Measurements from ENCODE around the gene PRKCH.

PRKCH gene

DNA sequence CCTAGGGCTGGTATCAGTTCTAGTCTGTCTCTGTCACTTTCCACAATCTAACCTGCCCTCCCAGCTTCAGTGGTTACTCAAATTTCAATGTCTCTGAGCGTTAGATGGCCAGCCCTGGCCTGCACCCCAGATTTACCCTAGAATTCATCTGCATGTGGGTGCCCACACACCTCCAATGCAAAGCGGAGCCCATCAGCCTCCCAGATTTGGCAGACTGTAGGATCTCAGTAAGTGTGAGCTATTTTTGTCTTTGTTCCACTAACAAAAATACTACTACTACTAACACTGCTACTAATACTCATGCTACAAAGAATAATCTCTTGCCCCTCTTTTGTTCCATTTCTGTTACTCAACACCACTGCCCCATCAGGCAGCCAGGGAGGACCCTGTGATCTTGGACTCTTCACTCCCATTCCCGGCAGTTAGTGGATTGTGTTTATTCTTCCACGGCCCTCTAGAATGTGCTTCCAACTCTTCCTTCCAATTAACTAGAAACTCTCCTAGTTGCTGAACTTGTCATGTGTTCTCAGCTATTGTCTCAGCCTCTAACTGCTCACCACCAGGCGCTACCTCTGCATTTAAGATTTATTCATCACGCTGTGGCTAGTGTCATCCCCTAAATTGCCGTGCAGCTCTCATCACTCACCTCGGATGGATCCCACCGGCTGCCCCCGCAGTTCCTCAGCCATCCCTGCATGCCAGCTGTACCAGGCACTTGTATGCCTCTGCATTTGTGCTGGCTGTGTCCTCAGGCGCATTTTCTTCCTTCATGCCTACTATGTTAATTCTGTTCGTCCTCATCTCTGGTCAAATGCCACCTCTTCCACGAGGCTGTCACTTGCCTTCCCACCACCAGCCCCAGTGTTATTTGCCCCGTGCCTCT, 223.3 kb downstream of the PRKCH start:
- no peak for DNase-seq (ENCODE audit: low read depth, low spot score)

- DNase-seq (ENCODE audit: low read depth, low spot score), result no peak
Observed at GRCh38 chr14:61545726-61546455, 224.5 kb downstream of the PRKCH start.

DNA sequence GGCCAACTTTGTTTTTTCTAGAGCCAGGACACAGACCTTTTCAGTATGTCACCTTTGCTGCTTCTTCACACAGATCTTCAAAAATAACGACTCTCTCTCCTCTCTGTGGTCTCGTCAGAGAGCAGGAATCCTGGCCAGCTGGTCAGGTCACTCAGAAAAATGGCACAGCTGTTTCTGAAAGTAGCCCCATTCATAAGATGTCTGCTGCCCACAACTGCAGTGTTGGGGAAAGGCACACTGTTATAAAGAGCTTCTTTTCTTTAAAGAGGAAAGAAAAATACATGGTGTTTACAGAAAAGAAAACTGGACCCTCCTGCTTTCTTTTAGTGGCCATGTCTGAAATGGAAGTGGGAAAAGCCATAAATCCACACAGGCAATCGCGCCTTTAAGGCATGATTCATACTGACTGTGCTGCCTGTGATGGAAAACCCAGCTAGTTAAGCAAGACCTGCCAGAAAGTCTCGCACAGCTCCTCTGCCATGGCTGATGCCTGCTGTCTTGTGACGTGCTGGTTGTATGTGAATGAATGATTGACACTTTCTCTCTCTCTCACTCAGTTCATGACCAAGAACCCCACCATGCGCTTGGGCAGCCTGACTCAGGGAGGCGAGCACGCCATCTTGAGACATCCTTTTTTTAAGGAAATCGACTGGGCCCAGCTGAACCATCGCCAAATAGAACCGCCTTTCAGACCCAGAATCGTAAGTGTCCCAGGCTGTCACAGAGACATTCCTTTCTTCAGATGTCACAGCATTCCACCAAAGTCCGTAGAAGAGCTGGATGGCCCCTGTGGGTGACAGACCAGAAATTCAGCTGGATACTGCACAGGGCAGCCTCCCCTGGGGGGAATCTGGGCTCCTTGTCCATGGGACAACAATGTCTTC, 226.0 kb downstream of the PRKCH start:
- no peak for DNase-seq (ENCODE audit: low read depth, low spot score)

- no peak for DNase-seq (ENCODE audit: low read depth, low spot score)
Observed at GRCh38 chr14:61549425-61549824, 228.0 kb downstream of the PRKCH start.

DNA sequence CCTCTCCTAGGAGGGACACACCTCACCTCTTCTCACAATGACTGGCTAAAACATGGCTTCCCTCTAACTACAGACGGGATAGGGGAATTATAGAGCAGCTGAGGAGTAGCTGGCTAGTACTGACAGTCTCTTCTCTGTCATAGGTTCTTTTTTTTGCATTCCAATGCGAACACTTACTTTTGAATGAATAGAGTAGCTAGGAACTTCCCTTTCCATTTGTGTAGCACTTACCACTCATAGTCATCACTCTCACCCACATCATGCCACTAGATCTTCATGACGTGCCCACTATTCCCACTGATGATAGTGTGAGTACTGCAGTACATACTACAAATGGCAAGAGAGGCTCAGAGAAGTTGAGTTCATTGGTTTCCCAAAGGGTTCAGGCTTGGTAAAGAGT, 230.0 kb downstream of the PRKCH start:
- no peak for DNase-seq (ENCODE audit: low read depth, low spot score)

DNA sequence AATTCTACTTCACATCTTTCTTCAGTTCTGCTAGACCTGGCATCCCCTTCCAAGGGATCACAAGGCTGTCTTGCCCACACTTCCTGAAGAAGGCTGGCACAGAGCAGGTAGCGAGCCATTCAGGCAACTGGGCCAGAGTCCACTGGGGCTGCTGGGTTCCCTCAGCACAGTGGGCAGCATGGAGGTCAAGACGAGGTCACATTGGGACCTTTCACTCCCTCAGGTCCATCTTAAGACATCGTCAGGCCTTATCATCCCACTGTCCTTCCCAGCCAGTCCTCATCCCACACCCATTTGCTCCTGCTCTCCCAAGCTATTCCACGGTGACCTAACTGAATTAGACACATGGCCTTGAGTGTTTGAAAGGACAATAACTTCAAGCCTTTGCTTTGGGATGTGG, 230.9 kb downstream of the PRKCH start:
- no peak for DNase-seq (ENCODE audit: low read depth, low spot score)

DNA sequence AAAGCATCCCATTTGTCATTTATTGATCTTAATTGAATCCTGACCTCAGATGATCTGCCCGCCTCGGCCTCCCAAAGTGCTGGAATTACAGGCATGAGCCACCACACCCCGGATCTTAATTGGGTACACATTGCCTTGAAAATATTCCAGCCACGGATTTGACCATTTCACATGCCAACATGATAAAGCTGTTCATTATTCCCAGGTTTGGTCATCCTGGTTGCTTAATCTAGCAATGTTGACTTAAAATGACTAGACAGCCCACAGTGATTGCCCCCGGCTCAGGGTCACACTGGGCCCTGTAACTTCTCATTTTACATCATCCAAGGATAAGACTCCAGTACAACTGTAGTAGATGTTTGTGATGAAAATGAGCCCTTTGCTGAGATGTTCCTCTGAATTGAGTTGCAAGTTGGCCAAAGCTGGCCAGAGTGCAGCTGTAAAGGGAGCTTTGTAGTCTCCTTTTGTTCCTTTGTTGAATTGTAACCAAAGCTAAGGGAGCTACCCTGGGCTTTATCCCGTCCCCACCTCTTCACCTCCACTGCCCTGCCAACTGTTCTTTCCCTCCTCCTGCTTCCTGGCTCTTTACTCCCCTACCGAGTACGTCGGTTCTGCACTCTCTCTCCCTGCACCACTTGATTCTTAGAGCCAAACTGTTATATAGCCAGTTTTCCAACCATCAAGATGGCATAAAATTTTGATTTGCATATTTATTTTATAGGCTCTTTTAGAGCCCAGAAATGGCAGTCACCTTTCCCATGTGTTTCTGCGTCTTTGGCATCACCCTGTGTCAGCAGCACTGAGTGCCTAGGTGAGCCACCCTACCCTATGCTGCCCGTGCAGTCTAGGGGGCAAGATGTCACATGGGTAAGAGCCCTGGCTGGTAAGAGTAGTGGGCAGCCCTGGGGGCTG, 232.6 kb downstream of the PRKCH start:
- DNase-seq (ENCODE audit: low read depth, low spot score), result no peak

DNA sequence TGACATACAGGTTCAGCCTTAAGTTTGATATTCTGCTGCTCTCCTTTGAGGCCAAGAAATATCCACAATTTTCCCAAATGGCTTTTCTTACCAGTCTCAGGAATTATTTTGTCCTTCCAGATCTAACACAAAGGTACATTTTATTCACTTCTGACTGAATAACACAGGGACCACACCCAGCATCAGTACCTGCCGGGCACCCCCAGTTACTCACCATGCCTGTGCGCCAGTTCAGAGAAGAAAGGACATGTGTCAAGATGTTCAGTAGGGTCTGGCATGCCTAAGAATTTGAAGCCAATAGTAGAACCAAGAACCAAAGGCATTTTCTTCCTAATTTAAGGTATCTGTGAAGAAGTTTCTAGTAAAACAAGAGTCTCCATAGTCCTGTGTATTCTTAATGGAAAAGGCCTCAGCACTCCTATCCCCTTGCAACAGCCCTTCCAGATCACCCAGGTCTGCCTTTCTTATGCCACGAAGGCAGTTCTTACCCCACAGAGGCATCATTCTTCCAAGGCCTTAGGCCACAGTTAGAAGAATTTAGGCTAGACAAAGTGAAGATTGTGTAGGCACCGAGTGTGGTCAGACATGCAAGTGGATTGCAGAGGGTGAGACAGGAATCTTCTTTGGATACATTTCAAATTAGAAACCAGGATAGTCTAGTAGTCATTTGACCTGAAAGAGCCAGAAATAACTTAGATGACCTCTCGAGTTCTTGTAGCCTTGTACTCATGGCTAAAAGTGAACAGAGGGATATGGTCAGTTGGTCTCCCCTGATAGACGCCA, 233.9 kb downstream of the PRKCH start:
- DNase-seq (ENCODE audit: low read depth, low spot score), result no peak

- no peak for DNase-seq (ENCODE audit: low read depth, low spot score)
Observed at GRCh38 chr14:61556455-61556854, 235.1 kb downstream of the PRKCH start.

- no peak for DNase-seq (ENCODE audit: low read depth, low spot score)
Observed at GRCh38 chr14:61557262-61557661, 235.9 kb downstream of the PRKCH start.

DNA sequence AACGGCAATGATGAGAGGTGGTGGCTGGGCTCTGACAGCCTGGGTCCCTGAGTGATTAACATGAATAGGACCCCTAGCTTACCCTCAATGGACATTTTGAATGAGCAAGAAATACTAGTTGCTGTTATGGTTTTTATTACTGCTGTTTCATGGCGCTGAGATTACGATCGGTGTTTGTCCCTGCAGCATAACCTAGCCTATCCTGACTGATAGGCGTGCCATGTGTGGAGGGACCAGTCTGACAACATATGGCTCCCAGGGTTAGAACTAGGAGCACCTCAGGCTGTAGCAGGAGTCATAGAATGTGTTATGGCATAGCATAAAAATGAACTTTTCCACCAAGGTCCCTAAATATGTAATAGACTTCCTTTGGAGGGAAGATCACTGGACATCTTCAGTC, 236.5 kb downstream of the PRKCH start:
- no peak for DNase-seq (ENCODE audit: low read depth, low spot score)

GRCh38 chr14:61558271-61558670, 236.9 kb downstream of the PRKCH start:
- no peak for DNase-seq (ENCODE audit: low read depth, low spot score)

DNA sequence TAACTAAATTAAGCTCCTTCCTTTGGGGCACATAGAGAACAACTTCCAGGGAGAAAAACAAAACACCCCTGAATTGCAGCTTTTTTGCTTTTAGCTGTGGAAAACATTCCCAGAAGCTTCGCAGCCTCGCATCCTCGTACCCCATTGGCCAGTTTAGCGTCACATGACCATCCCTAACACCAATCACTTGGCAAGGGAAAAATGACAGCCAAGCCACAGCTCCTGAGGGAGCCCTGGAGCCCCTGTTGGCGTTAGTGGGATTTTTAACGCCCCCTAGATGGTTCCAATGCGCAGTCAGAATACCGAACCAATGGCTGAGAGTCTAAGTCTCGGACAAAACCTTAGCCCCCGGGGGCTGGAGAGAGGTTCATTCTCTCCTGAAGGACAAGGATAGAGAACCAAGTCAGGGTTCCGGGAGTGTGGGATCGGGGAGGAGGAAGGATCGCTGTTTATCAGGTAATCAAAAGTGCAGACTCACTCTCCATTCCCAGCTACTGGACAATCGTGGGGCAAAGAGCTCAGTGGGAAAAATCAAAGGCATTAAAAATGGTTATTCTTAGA, 238.3 kb downstream of the PRKCH start:
- no peak for DNase-seq (ENCODE audit: low read depth, low spot score)

GRCh38 chr14:61560323-61560722, 238.9 kb downstream of the PRKCH start:
- DNase-seq (ENCODE audit: low read depth, low spot score), result no peak

- no peak for DNase-seq (ENCODE audit: low read depth, low spot score)
Observed at GRCh38 chr14:61561104-61561503, 239.7 kb downstream of the PRKCH start.

DNA sequence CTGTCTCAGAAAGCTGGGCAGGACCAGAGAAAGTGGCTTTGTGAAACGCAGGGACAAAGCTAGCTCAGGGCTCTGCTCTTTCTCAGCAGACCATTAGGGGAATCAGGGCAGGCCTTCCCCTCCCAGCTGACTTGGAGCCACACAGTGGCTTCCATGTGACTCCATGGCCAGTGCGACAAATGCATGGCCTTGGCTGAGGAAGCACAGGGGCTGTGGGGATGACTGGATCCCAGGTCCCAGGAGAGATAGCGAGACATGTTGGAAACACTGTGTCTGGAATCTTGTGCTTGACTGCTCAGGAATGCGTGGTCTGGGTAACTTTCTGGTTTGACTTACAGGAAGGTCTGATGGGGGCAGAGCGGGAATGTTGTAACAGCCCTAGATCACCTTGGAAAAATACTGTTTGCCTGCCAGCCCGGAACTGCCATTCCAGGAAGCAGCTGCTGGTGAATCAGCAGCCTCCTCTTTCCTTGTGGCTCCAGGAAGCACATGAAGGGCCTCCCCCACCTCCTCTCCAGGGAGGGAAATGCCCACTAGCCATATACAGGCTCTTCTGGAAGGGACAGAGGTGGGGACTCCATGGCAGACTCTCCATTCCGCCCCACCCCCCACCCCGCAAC, 240.4 kb downstream of the PRKCH start:
- no peak for DNase-seq (ENCODE audit: low read depth, low spot score)

- DNase-seq (ENCODE audit: low read depth, low spot score), result no peak
Observed at GRCh38 chr14:61562321-61563161, 241.2 kb downstream of the PRKCH start.

- no peak for DNase-seq (ENCODE audit: low read depth, low spot score)
Observed at GRCh38 chr14:61563162-61563511, 241.8 kb downstream of the PRKCH start.
